Adrenal gland (tissue), 12 donors: ENCODE results near the gene CGREF1. TPM values are rescaled to one million over a fixed set of nuclear protein-coding genes. Genes with fewer than 3 reads are reported as not detected.
A peak's percentile ranks its signal among the peaks of the same experiment; 100 is the strongest.
"Not testable (repeated sequence)": the region's sequence is repeated elsewhere in the genome, so short reads cannot be mapped to it uniquely, and the experiment has no call there.

Experiments used
- DNase-seq, 7 donors: peaks; one replicate each; pipeline ENCODE4 v3.0.0-alpha.2; 2019 to 2020
- H3K27ac ChIP-seq, 5 donors: fragments of 200-600 bp; sonication (generic) in 4 of 5; 1 replicate in 3 of 5; 2 replicates in 2 of 5; pipeline versions ENCODE4 v1.5.1 to v1.8.0; 2016 to 2020; ENCODE audit warnings: mild to moderate bottlenecking in 1 of 5
- H3K27me3 ChIP-seq: fragments of 200-600 bp; 2 replicates; pipeline ENCODE4 v1.8.0; 2021
- H3K36me3 ChIP-seq, 2 donors: fragments of 200-600 bp; replicated peaks in 1 of 2; 1 replicate in 1 of 2; 2 replicates in 1 of 2; pipeline versions ENCODE4 v1.5.1 to v1.8.0; 2018 to 2022
- H3K4me1 ChIP-seq, 2 donors: fragments of 200-600 bp; replicated peaks in 1 of 2; 1 replicate in 1 of 2; 2 replicates in 1 of 2; pipeline versions ENCODE4 v1.5.1 to v1.8.0; 2018 to 2021
- H3K4me3 ChIP-seq, 4 donors: fragments of 200-600 bp; sonication (generic) in 3 of 4; one replicate each; pipeline ENCODE4 v1.5.1; 2016 to 2018
- H3K9me3 ChIP-seq, 3 donors: fragments of 200-600 bp; sonication (generic) in 1 of 3; replicated peaks in 1 of 3; 1 replicate in 2 of 3; 2 replicates in 1 of 3; pipeline versions ENCODE4 v1.5.1 to v1.8.0; 2016 to 2021
- CTCF ChIP-seq, 6 experiments: fragments of 450-650 bp in 4 of 6; fragments of 200-600 bp in 2 of 6; sonication (generic) in 1 of 6; IDR thresholded peaks; 1 replicate in 5 of 6; 2 replicates in 1 of 6; pipeline versions ENCODE4 v1.5.1 to v1.8.0; 2016 to 2021; ENCODE audit warnings: antibody characterized with exemption in 6 of 6, mild to moderate bottlenecking in 2 of 6, moderate library complexity in 1 of 6
- POLR2A ChIP-seq, 2 donors: fragments of 450-650 bp; IDR thresholded peaks; one replicate each; pipeline ENCODE4 v1.6.1; 2017; ENCODE audit warnings: antibody characterized with exemption in 2 of 2, mild to moderate bottlenecking in 2 of 2, moderate library complexity in 1 of 2
- WGBS, 4 donors: extraction: QIAGEN DNeasy Blood & Tissue Kit in 2 of 4; methylation state at CpG; one replicate each; pipeline versions ENCODE4 v1.1.5 to v1.1.7; 2013 to 2017; 5-methylcytosine and 5-hydroxymethylcytosine counted together
- intact Hi-C, 2 donors: fragments of 100-400 bp; cut with DNase I; formaldehyde crosslinking; loops; one replicate each; pipeline versions ENCODE4 v1.14.1 to v1.15.0; 2022 to 2023
- polyA plus RNA-seq, 3 donors: library from polyadenylated mRNA; stranded (reverse); fragments of 200-250 nt in 2 of 3; fragments of 350-450 nt in 1 of 3; fragmentation: Illumina TruSeq in 1 of 3; extraction: RNeasy Lipid Tissue Mini Kit (QIAGEN cat#74804) in 1 of 3; gene quantifications; one replicate each; pipeline ENCODE4 v1.2.3, GENCODE V29; 2013 to 2014
- total RNA-seq, 9 donors: library from RNA; depleted of rRNA in 4 of 9; stranded (reverse); fragments of >200 nt in 4 of 9; fragments of 120-200 nt in 1 of 9; fragmentation: NEBNext Ultra II Directional in 1 of 9; extraction: Animal tissue kit (Norgen Biotek cat#: 25700) in 1 of 9; gene quantifications; one replicate each; pipeline versions ENCODE4 v1.1.0 to v1.2.4, GENCODE V29; 2013 to 2023
- donor health status: healthy with polysubstance abuse.
- donor health status: Bipolar disorder and iron deficiency.
- donor health status: DM: yes; HTN: yes; CAD: no.
- donor health status: DM: no; HTN: no; CAD: no.
- donor health status: DM: no; HTN: no; CAD: no.
- donor health status: DM: yes; HTN: yes; CAD: no.

CGREF1 gene
- total and polyA plus RNA-seq, 12 donors, result 0.52 to 4.7 (median 1.3) TPM; not detected in 1

- Histone ChIP-seq H3K9me3 (no peaks in the 10 kb centered on the region), H3K36me3 (no peaks in the 10 kb centered on the region), H3K27me3 (peaks cover 9% of the 10 kb centered on the region), H3K4me1 (peaks cover 0 to 11% of the 10 kb centered on the region in 2 donors), H3K4me3 (peak overlapping the region in 1 of 4 donors; percentile 51), H3K27ac (no peak overlapping the region)
- intact Hi-C loops, result no loop called here
- TF ChIP-seq POLR2A (IDR thresholded peaks at IDR 0.05) (no peak), CTCF (IDR thresholded peaks at IDR 0.05) (no peak)
- DNase-seq, result no peak
- WGBS, 4 donors, result 28 to 39% (median 31%) methylated on average over 10 to 14 of the region's 14 CpGs
These were observed 868 bp downstream of the CGREF1 start for GRCh38 chr2:27117995-27118524.

GRCh38 chr2:27115519-27115918 lies 3.4 kb downstream of the CGREF1 start:
- Histone ChIP-seq H3K9me3 (no peaks in the 10 kb centered on the region), H3K27ac (no peak overlapping the region), H3K4me3 (no peak overlapping the region), H3K4me1 (peaks cover 0 to 11% of the 10 kb centered on the region in 2 donors), H3K27me3 (peaks cover 9% of the 10 kb centered on the region), H3K36me3 (no peaks in the 10 kb centered on the region)
- intact Hi-C loops, result no loop called here
- WGBS, 4 donors, result 45 to 69% (median 54%) methylated on average over 2 of the region's 2 CpGs
- DNase-seq, result no peak
- TF ChIP-seq POLR2A (IDR thresholded peaks at IDR 0.05), result no peak

- H3K27ac ChIP-seq, H3K4me1 ChIP-seq, intact Hi-C loops, H3K36me3 ChIP-seq, H3K4me3 ChIP-seq, H3K9me3 ChIP-seq, H3K27me3 ChIP-seq, DNase-seq: not testable (repeated sequence)
- WGBS, 4 donors, result 90 to 97% (median 91%) methylated on average over 6 to 49 of the region's 49 CpGs
These were observed 7.4 kb downstream of the CGREF1 start for GRCh38 chr2:27111392-27112078.

GRCh38 chr2:27110603-27111352 lies 8.2 kb downstream of the CGREF1 start:
- H3K9me3 ChIP-seq, H3K4me3 ChIP-seq, intact Hi-C loops, H3K27me3 ChIP-seq, DNase-seq, H3K36me3 ChIP-seq, H3K27ac ChIP-seq, H3K4me1 ChIP-seq: not testable (repeated sequence)
- WGBS, 4 donors, result 78 to 83% (median 80%) methylated on average over 24 of the region's 24 CpGs

GRCh38 chr2:27109083-27109482 lies 9.8 kb downstream of the CGREF1 start:
- peaks cover 4% of the 10 kb centered on the region for H3K27me3 ChIP-seq
- H3K36me3 ChIP-seq, result no peaks in the 10 kb centered on the region
- 77 to 90% (median 83%) methylated on average over 3 of the region's 3 CpGs for WGBS, 4 donors
- intact Hi-C loops, result no loop called here
- H3K4me3 ChIP-seq, result no peak overlapping the region
- no peaks in the 10 kb centered on the region for H3K4me1 ChIP-seq
- no peak for TF ChIP-seq CTCF (IDR thresholded peaks at IDR 0.05)
- TF ChIP-seq POLR2A (IDR thresholded peaks at IDR 0.05), result no peak
- H3K27ac ChIP-seq, result no peak overlapping the region
- H3K9me3 ChIP-seq, result no peaks in the 10 kb centered on the region
- DNase-seq, result no peak
